H54 (cell line): ENCODE measurements around the gene KATNB1.
"Not testable (repeated sequence)": the region's sequence is repeated elsewhere in the genome, so short reads cannot be mapped to it uniquely, and the experiment has no call there.

ENCODE experiments used
- DNase-seq: peaks from one replicate; pipeline ENCODE4 v3.0.0; 2011; ENCODE audit warnings: low spot score, mixed read lengths; ENCODE audit not compliant: insufficient read length
- FAIRE-seq: peaks from 3 replicates; lab custom pipeline; 2011; peaks lifted over from hg19 to GRCh38; lab: Jason Lieb, UNC
- POLR2A ChIP-seq: IDR thresholded peaks from 2 replicates; pipeline ENCODE4 v1.6.1; 2011; ENCODE audit warnings: low read depth, mild to moderate bottlenecking, low read length

Gene KATNB1

GRCh38 chr16:57725554-57725953, 10.0 kb upstream of the KATNB1 start:
- no peak for DNase-seq
- no peak for TF ChIP-seq POLR2A
- no peak for FAIRE-seq

GRCh38 chr16:57725976-57726375, 9.6 kb upstream of the KATNB1 start:
- FAIRE-seq (no peak), DNase-seq (no peak)
- TF ChIP-seq POLR2A: no peak

GRCh38 chr16:57726433-57726947, 9.1 kb upstream of the KATNB1 start:
- DNase-seq: no peak
- TF ChIP-seq POLR2A: no peak
- no peak for FAIRE-seq

GRCh38 chr16:57727610-57728009, 8.0 kb upstream of the KATNB1 start:
- DNase-seq (no peak), FAIRE-seq (no peak)
- TF ChIP-seq POLR2A: no peak

GRCh38 chr16:57728336-57729181, 7.0 kb upstream of the KATNB1 start:
- FAIRE-seq (no peak), DNase-seq (no peak)
- no peak for TF ChIP-seq POLR2A

- no peak for TF ChIP-seq POLR2A
- no peak for FAIRE-seq
- no peak for DNase-seq
Observed at GRCh38 chr16:57729182-57729484, 6.4 kb upstream of the KATNB1 start.

- DNase-seq, FAIRE-seq: not testable (repeated sequence)
Observed at GRCh38 chr16:57729852-57730251, 5.7 kb upstream of the KATNB1 start.

- no peak for TF ChIP-seq POLR2A
- FAIRE-seq (no peak), DNase-seq (no peak)
Observed at GRCh38 chr16:57730771-57731730, 4.5 kb upstream of the KATNB1 start.

GRCh38 chr16:57732037-57732436, 3.5 kb upstream of the KATNB1 start:
- FAIRE-seq (no peak), DNase-seq (no peak)
- no peak for TF ChIP-seq POLR2A

GRCh38 chr16:57732714-57733113, 2.9 kb upstream of the KATNB1 start:
- DNase-seq (no peak), FAIRE-seq (no peak)
- TF ChIP-seq POLR2A: no peak

- no peak for TF ChIP-seq POLR2A
- FAIRE-seq: no peak
Observed at GRCh38 chr16:57734308-57734924, 1.2 kb upstream of the KATNB1 start.

GRCh38 chr16:57734925-57735754, 430 bp upstream of the KATNB1 start:
- peak; percentile 97 for FAIRE-seq
- TF ChIP-seq POLR2A: 0 out of 2 replicates have a peak, but pooled peaks have one; percentile 26
- DNase-seq: peak; percentile 84

More at GRCh38 chr16:57734308-57734924, 1.2 kb upstream of the KATNB1 start:
- no peak for DNase-seq
